Tibial nerve (tissue), 4 donors: ENCODE data around the gene ST3GAL2.

Source experiments
- EP300 ChIP-seq, 2 donors: sonication (generic); formaldehyde crosslinking; IDR thresholded peaks; one replicate each; pipeline ENCODE4 v1.6.1; 2017; ENCODE audit warnings: antibody characterized with exemption in 2 of 2, mild to moderate bottlenecking in 1 of 2
- POLR2A ChIP-seq, 2 donors: fragments of 450-650 bp; IDR thresholded peaks; one replicate each; pipeline ENCODE4 v1.6.1; 2017; ENCODE audit warnings: antibody characterized with exemption in 2 of 2, mild to moderate bottlenecking in 2 of 2, moderate library complexity in 2 of 2
- TF ChIP-seq, protein P1 (sequence below), 5 experiments: fragments of 200-600 bp in 3 of 5; fragments of 450-650 bp in 2 of 5; sonication (generic) in 3 of 5; IDR thresholded peaks; one replicate each; pipeline ENCODE4 v1.5.1; 2016 to 2019; ENCODE audit warnings: antibody characterized with exemption in 5 of 5, mild to moderate bottlenecking in 3 of 5, moderate library complexity in 2 of 5

- TF ChIP-seq, protein P1, sequence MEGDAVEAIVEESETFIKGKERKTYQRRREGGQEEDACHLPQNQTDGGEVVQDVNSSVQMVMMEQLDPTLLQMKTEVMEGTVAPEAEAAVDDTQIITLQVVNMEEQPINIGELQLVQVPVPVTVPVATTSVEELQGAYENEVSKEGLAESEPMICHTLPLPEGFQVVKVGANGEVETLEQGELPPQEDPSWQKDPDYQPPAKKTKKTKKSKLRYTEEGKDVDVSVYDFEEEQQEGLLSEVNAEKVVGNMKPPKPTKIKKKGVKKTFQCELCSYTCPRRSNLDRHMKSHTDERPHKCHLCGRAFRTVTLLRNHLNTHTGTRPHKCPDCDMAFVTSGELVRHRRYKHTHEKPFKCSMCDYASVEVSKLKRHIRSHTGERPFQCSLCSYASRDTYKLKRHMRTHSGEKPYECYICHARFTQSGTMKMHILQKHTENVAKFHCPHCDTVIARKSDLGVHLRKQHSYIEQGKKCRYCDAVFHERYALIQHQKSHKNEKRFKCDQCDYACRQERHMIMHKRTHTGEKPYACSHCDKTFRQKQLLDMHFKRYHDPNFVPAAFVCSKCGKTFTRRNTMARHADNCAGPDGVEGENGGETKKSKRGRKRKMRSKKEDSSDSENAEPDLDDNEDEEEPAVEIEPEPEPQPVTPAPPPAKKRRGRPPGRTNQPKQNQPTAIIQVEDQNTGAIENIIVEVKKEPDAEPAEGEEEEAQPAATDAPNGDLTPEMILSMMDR (IDR thresholded peaks at IDR 0.05), result no peak
- TF ChIP-seq EP300 (IDR thresholded peaks at IDR 0.05) (no peak), POLR2A (IDR thresholded peaks at IDR 0.05) (no peak)
These were observed 1.3 kb upstream of the ST3GAL2 start for GRCh38 chr16:70440009-70440692.
